ENCODE measurements around the gene CASP5.

GRCh38 chr11:105042178-105042577 is 19.2 kb upstream of the CASP5 start:
- TF ChIP-seq RAD21 (IDR thresholded peaks at IDR 0.05; ENCODE audit: low read length) = no peak
- no peak for TF ChIP-seq CTCF (conservative IDR thresholded peaks at IDR 0.05; ENCODE audit: low read depth, low read length)
- TF ChIP-seq MAZ (IDR thresholded peaks at IDR 0.05; ENCODE audit: borderline replicate concordance, low read depth, low read length) = no peak
- TF ChIP-seq RFX5 (IDR thresholded peaks at IDR 0.05; ENCODE audit: low read depth, low read length) = no peak
- TF ChIP-seq USF2 (IDR thresholded peaks at IDR 0.05; ENCODE audit: low read depth, low read length) = no peak
- TF ChIP-seq POLR2A (IDR thresholded peaks at IDR 0.05; ENCODE audit: low read depth, low read length) = no peak
- TF ChIP-seq CHD1 (IDR thresholded peaks at IDR 0.05; ENCODE audit: low read depth, low read length) = no peak

Measured in IMR-90 (cell line).